HUES48 (cell line): ENCODE measurements around the gene SCFD2.

Experiments used
- H3K27ac ChIP-seq: one replicate; pipeline ENCODE4 v1.7.0; 2013; ENCODE audit warnings: low read depth, low read length, inconsistent platforms
- H3K27me3 ChIP-seq: 2 replicates; pipeline ENCODE4 v1.6.1; 2013; ENCODE audit warnings: mild to moderate bottlenecking, low read length; ENCODE audit not compliant: control insufficient read depth, insufficient read depth
- H3K36me3 ChIP-seq: 2 replicates; pipeline ENCODE4 v1.6.1; 2013; ENCODE audit warnings: low read length; ENCODE audit not compliant: control insufficient read depth, insufficient read depth
- H3K4me1 ChIP-seq: 2 replicates; pipeline ENCODE4 v1.6.1; 2013; ENCODE audit warnings: mild to moderate bottlenecking, low read length; ENCODE audit not compliant: control insufficient read depth, insufficient read depth
- H3K4me3 ChIP-seq: 2 replicates; pipeline ENCODE4 v1.5.1; 2013; ENCODE audit warnings: mild to moderate bottlenecking, low read depth, low read length
- H3K9ac ChIP-seq: 2 replicates; pipeline ENCODE4 v1.6.1; 2013; ENCODE audit warnings: mild to moderate bottlenecking, low read depth, low read length, moderate library complexity
- H3K9me3 ChIP-seq: 2 replicates; pipeline ENCODE4 v1.6.1; 2013; ENCODE audit warnings: low read length; ENCODE audit not compliant: control insufficient read depth, insufficient read depth

Gene SCFD2

DNA sequence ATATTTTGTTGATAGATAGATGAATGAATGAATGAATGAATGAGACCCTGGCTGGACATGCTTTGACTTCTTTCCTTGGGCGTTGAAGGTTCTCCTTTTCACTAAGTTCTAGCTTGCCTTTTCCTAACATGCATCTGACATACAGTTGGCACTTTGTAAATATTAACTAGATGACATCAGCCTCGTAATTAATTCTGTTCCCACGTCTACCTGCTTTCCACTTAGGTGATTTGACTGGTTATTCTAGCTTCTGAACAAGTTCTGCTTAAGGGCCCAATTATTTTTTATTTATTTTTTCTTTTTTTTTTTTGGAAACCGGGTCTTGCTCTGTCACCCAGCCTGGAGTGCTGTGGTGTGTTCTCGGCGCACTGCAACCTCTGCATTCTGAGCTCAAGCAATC lies 517.6 kb downstream of the SCFD2 start:
- no peaks in the 10 kb centered on the region; the same call in 1 of the 2 replicates for H3K27me3 ChIP-seq

DNA sequence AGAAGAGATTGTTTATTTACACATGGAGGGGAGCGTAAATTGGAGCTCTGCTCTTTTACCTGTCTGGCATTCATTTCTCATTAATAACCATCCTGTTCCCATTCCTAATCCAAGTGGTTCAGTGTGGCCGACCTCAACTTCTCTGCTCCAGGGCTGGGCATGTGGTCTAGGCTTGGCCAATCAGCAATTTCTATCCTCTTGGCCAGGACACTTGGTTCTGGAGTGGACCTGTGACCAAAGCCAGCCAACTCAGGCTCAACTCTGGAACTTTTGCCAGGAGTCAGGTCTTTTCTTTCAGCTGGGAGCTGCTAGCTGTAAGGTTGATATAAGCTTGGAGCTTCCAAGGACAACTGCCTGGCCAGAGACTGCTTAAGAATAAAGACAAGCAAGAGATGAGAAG lies 519.4 kb downstream of the SCFD2 start:
- no peak overlapping the region for H3K27ac ChIP-seq
- H3K36me3 ChIP-seq = no peaks in the 10 kb centered on the region
- no peak overlapping the region for H3K4me3 ChIP-seq
- peaks cover 12% of the 10 kb centered on the region for H3K4me1 ChIP-seq
- H3K9me3 ChIP-seq = no peaks in the 10 kb centered on the region
- no peaks in the 10 kb centered on the region; the same call in 1 of the 2 replicates for H3K27me3 ChIP-seq
- no peak overlapping the region for H3K9ac ChIP-seq

More for the DNA sequence above, 517.6 kb downstream of the SCFD2 start:
- Histone ChIP-seq H3K27ac (no peak overlapping the region), H3K36me3 (no peaks in the 10 kb centered on the region), H3K9ac (no peak overlapping the region), H3K9me3 (no peaks in the 10 kb centered on the region), H3K4me1 (0 out of 2 replicates have a peak, but pooled peaks cover 9% of the 10 kb centered on the region), H3K4me3 (no peak overlapping the region)

- H3K27me3 ChIP-seq = no peaks in the 10 kb centered on the region; the same call in 1 of the 2 replicates
- no peaks in the 10 kb centered on the region for H3K36me3 ChIP-seq
- peaks cover 30% of the 10 kb centered on the region for H3K4me1 ChIP-seq
- H3K4me3 ChIP-seq = no peak overlapping the region
- no peak overlapping the region for H3K9ac ChIP-seq
- no peaks in the 10 kb centered on the region for H3K9me3 ChIP-seq
- no peak overlapping the region for H3K27ac ChIP-seq
Observed at GRCh38 chr4:52844596-52844995, 521.3 kb downstream of the SCFD2 start.

GRCh38 chr4:52843958-52844357 lies 521.9 kb downstream of the SCFD2 start:
- no peak overlapping the region for H3K9ac ChIP-seq
- no peak overlapping the region for H3K4me3 ChIP-seq
- H3K27ac ChIP-seq = no peak overlapping the region
- H3K36me3 ChIP-seq = no peaks in the 10 kb centered on the region
- no peaks in the 10 kb centered on the region; the same call in 1 of the 2 replicates for H3K27me3 ChIP-seq
- no peaks in the 10 kb centered on the region for H3K9me3 ChIP-seq
- H3K4me1 ChIP-seq = peaks cover 36% of the 10 kb centered on the region

DNA sequence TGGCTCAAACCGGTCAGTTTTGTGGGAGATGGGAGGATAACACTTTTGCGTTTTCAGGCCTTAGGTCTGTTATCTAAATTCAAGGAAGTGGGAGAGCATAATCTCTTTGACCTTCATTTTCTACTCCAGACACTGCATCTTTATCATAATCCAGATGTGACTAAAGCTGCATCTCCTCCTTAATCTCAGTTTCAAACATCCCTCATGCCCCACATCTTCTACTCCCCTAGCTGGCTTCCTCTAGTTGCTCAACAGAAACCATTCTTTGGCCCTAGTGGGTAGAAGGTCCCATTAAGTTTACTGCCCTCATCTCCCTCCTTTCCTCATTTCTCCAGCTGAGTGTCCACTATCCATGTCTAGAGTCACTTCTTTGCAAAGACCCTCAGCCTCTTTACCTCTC lies 522.5 kb downstream of the SCFD2 start:
- Histone ChIP-seq H3K36me3 (no peaks in the 10 kb centered on the region), H3K9ac (no peak overlapping the region), H3K27ac (peak overlapping the region; percentile 37), H3K9me3 (no peaks in the 10 kb centered on the region), H3K4me3 (no peak overlapping the region), H3K27me3 (no peaks in the 10 kb centered on the region; the same call in 1 of the 2 replicates), H3K4me1 (peaks cover 40% of the 10 kb centered on the region)

DNA sequence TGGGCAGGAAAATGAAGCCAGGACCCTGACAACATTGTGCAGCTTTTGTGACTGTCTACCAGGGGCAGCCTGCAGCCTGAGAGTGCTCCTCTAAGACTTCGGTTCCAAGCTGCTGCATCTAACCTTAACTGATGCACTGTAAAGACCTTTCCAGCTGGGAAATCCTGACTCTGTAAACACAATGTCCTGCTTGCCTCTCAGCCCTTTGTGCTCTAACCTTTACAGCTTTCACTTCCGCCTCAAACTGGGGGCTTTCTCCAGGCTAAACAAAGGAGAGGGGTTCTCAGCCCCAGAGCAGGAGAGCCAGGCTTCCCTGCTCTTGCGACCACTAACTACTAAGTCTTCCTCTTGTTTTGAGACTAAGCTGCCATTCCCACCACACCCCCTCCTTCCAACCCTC lies 523.1 kb downstream of the SCFD2 start:
- H3K9me3 ChIP-seq = no peaks in the 10 kb centered on the region
- H3K4me3 ChIP-seq = no peak overlapping the region
- H3K27ac ChIP-seq = peak overlapping the region; percentile 37
- H3K27me3 ChIP-seq = peaks cover 2% of the 10 kb centered on the region; the same call in 1 of the 2 replicates
- H3K9ac ChIP-seq = no peak overlapping the region
- peaks cover 45% of the 10 kb centered on the region for H3K4me1 ChIP-seq
- H3K36me3 ChIP-seq = no peaks in the 10 kb centered on the region

DNA sequence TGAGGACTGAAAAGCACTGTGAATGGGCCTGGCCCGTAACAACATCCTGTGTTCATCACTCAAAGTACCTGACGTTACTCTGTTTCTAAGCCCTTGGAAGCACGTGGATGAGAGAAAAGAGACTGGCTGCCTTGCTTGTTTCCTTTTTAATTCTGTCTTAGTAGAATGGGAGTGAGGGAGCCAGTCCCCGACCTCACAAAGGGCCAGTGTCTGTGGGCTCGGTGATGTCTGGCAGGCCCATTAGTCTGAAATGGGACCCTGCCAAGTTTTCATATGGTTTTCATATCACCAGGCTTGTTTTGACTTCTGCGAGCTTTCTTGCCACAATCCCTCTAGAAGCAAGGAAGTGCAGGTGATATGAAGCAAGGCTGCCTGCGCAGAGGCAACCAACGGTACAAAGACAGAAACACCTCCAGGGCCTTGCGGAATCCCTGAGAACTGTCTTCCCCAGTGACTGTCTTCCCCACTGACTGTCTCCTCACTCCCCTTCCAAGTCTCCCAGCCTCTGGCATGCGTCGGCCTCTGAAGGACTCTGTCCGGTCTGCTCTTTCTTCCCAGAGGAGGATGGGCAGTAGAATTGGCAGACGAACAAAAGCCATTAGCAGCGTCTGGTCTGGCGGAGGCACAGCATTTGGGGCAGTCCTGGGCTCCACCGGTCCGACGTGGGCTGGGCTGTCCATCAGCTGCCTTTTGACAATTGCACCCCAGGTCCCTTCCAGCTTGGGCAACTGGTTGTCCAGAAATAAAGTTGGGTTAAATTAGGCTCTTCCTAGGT lies 524.0 kb downstream of the SCFD2 start:
- Histone ChIP-seq H3K4me1 (peaks cover 50% of the 10 kb centered on the region), H3K27ac (no peak overlapping the region), H3K9ac (no peak overlapping the region), H3K27me3 (peaks cover 2% of the 10 kb centered on the region; the same call in 1 of the 2 replicates), H3K4me3 (no peak overlapping the region), H3K9me3 (no peaks in the 10 kb centered on the region), H3K36me3 (no peaks in the 10 kb centered on the region)

DNA sequence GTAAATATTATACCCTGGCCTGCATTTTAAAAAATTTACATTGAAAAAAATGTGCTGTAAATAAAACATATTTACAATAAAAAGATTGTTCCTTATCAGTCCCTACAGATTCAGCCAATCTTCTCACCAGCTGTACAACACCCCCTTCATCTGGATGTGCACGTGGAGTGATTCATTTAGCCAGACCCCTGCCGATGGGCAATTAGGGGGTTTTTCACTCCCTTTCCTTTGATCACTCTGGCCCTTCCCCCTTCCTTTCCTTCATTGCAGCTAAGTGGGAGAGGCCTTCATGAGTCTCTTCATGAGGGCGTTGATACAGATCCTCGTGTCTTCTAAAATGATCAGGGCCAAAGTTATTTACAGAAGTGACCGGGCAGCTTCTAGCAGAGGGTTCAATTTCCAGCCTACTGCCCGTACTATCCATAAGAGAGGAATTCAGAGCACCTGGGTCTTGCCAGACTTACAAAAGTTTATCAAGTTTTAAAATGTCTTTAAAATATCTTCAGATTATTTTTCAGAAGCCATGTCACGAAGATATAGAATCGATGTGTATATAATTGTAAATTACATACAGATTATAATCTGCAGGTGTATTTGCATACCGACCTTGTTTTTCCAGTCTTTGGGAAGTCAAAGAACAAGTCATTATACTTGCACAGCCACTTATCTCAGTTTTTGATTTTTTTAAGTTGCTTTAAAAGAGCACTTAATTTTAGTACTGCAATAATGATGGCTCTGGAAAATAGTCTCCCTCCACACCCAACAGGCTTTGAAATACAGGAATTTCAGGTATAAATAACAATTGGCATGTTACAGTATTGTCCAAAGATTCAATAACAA lies 525.1 kb downstream of the SCFD2 start:
- Histone ChIP-seq H3K9ac (no peak overlapping the region), H3K9me3 (no peaks in the 10 kb centered on the region), H3K36me3 (no peaks in the 10 kb centered on the region), H3K27ac (no peak overlapping the region), H3K27me3 (peaks cover 2% of the 10 kb centered on the region; the same call in 1 of the 2 replicates), H3K4me1 (peaks cover 52% of the 10 kb centered on the region), H3K4me3 (no peak overlapping the region)

- Histone ChIP-seq H3K27ac (peak overlapping the region; percentile 23), H3K27me3 (peaks cover 2% of the 10 kb centered on the region; the same call in 1 of the 2 replicates), H3K9me3 (no peaks in the 10 kb centered on the region)
Observed at GRCh38 chr4:52838729-52839586, 526.9 kb downstream of the SCFD2 start.

GRCh38 chr4:52837716-52838558 lies 527.9 kb downstream of the SCFD2 start:
- Histone ChIP-seq H3K4me1 (peaks cover 68% of the 10 kb centered on the region), H3K4me3 (no peak overlapping the region), H3K27ac (peak overlapping the region; percentile 23), H3K27me3 (peaks cover 2% of the 10 kb centered on the region; the same call in 1 of the 2 replicates), H3K9ac (no peak overlapping the region), H3K36me3 (no peaks in the 10 kb centered on the region), H3K9me3 (no peaks in the 10 kb centered on the region)

More at GRCh38 chr4:52838729-52839586, 526.9 kb downstream of the SCFD2 start:
- H3K4me3 ChIP-seq = no peak overlapping the region
- no peaks in the 10 kb centered on the region for H3K36me3 ChIP-seq
- no peak overlapping the region for H3K9ac ChIP-seq
- H3K4me1 ChIP-seq = peaks cover 65% of the 10 kb centered on the region
